Esophagus squamous epithelium (tissue), 5 donors: ENCODE results near the gene R3HCC1L. TPM values are rescaled to one million over a fixed set of nuclear protein-coding genes. Genes with fewer than 3 reads are reported as not detected.
"Not testable (repeated sequence)": the region's sequence is repeated elsewhere in the genome, so short reads cannot be mapped to it uniquely, and the experiment has no call there.

Experiments
- DNase-seq: peaks from one replicate; lab custom pipeline; 2025; lab: John Stamatoyannopoulos, UW
- H3K27ac ChIP-seq, 4 donors: fragments of 200-600 bp; sonication (generic); one replicate each; pipeline ENCODE4 v1.5.1; 2016 to 2019; ENCODE audit warnings: mild to moderate bottlenecking in 1 of 4
- H3K27me3 ChIP-seq, 4 donors: fragments of 200-600 bp; sonication (generic); 1 replicate in 3 of 4; 2 replicates in 1 of 4; pipeline versions ENCODE4 v1.5.1 to v1.6.0; 2017 to 2021; ENCODE audit warnings: antibody characterized with exemption in 1 of 4
- H3K36me3 ChIP-seq, 3 donors: fragments of 200-600 bp; sonication (generic); one replicate each; pipeline ENCODE4 v1.5.1; 2016 to 2019
- H3K4me1 ChIP-seq, 3 donors: fragments of 200-600 bp; sonication (generic); one replicate each; pipeline ENCODE4 v1.5.1; 2017 to 2019
- H3K4me3 ChIP-seq, 4 donors: fragments of 200-600 bp; sonication (generic); 1 replicate in 3 of 4; 2 replicates in 1 of 4; pipeline ENCODE4 v1.5.1; 2016 to 2019; ENCODE audit warnings: mild to moderate bottlenecking in 2 of 4, moderate library complexity in 1 of 4
- H3K9me3 ChIP-seq, 3 donors: fragments of 200-600 bp; sonication (generic); one replicate each; pipeline ENCODE4 v1.5.1; 2016 to 2019
- POLR2A ChIP-seq, 4 donors: fragments of 450-650 bp; IDR thresholded peaks; one replicate each; pipeline ENCODE4 v1.6.1; 2017; ENCODE audit warnings: antibody characterized with exemption in 4 of 4, mild to moderate bottlenecking in 4 of 4, moderate library complexity in 3 of 4
- WGBS, 2 donors: methylation state at CpG; one replicate each; pipeline ENCODE4 v1.1.5; 2018; 5-methylcytosine and 5-hydroxymethylcytosine counted together
- intact Hi-C: fragments of 100-400 bp; cut with DNase I; formaldehyde crosslinking; loops from one replicate; pipeline ENCODE4 v1.15.0; 2022
- total RNA-seq, 4 donors: library from RNA; depleted of rRNA; stranded (reverse); fragments of >200 nt; gene quantifications; one replicate each; pipeline ENCODE4 v1.1.0, GENCODE V29; 2016
- TF ChIP-seq, protein P1 (sequence below), 6 experiments: fragments of 450-650 bp in 4 of 6; fragments of 200-600 bp in 2 of 6; sonication (generic) in 2 of 6; IDR thresholded peaks; one replicate each; pipeline ENCODE4 v1.5.1; 2016 to 2019; ENCODE audit warnings: antibody characterized with exemption in 6 of 6, mild to moderate bottlenecking in 4 of 6, moderate library complexity in 4 of 6
- donor health status: DM: yes; HTN: yes; CAD: no.

The R3HCC1L gene
- total RNA-seq, 4 donors from 2014 or later = 5.5 to 12.5 (median 10.1) TPM

DNA sequence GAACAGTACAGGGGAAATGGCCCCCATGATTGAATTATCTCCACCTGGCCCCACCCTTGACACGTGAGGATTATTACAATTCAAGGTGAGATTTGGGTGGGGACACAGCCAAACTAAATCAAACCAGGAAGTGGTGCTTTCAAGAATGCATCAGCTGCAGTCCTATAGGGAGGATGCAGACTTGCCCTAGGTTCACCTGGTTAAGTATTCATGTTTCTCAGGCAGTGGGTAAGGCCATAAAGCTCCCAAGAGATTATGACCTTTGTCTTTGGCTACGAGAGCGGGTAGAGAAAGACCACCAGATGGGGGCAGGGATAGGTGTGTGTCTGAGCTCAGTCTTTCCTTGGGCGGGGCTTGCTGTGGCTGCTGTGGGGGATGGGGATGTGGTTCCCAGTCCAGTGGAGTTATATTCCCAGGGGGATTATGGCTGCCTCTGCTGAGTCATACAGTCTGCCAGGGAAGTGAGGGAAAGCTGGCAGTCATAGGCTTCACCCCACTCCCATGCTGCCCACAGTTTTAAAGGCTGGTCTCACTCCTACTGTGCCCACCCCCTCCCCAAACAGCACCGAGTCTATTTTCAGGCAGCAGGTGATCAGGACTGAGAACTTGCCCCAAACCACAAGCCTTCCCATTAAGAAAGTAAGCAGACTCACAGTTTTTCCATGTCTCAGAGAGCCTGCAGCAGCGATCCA, 8.4 kb upstream of the R3HCC1L start:
- 69 to 80% methylated on average over 5 of the region's 6 CpGs for WGBS, 2 donors
- no peak for DNase-seq

DNA sequence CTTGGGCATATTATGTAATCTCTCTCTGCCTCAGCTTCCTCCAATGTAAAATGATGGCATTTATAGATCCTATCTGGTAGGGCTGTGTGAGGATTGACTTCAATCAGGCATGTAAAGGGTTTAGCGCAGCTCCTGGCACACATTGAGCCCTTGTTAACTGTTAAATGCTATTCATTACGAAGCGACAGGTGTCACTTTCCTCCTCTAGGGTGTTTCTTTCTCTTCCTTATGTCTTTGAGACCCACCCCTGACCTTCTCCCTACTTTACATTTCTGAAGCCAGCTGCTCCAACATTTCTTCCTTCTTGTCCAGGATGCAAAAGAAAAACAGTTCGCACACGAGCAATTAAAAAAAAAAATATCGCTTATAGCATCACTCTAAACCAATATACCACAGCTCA, 5.7 kb upstream of the R3HCC1L start:
- no peak overlapping the region for H3K27ac ChIP-seq
- H3K27me3 ChIP-seq = peaks cover 0 to 39% (median 0%) of the 10 kb centered on the region in 4 donors
- H3K4me3 ChIP-seq = no peak overlapping the region
- H3K9me3 ChIP-seq = peaks cover 0 to 15% (median 0%) of the 10 kb centered on the region in 3 donors
- intact Hi-C loops = no loop called here
- TF ChIP-seq, protein P1, sequence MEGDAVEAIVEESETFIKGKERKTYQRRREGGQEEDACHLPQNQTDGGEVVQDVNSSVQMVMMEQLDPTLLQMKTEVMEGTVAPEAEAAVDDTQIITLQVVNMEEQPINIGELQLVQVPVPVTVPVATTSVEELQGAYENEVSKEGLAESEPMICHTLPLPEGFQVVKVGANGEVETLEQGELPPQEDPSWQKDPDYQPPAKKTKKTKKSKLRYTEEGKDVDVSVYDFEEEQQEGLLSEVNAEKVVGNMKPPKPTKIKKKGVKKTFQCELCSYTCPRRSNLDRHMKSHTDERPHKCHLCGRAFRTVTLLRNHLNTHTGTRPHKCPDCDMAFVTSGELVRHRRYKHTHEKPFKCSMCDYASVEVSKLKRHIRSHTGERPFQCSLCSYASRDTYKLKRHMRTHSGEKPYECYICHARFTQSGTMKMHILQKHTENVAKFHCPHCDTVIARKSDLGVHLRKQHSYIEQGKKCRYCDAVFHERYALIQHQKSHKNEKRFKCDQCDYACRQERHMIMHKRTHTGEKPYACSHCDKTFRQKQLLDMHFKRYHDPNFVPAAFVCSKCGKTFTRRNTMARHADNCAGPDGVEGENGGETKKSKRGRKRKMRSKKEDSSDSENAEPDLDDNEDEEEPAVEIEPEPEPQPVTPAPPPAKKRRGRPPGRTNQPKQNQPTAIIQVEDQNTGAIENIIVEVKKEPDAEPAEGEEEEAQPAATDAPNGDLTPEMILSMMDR (IDR thresholded peaks at IDR 0.05) = no peak
- TF ChIP-seq POLR2A (IDR thresholded peaks at IDR 0.05) = no peak
- H3K4me1 ChIP-seq = peaks cover 0 to under 1% (median under 1%) of the 10 kb centered on the region in 3 donors
- 75 to 82% methylated on average over 6 of the region's 6 CpGs for WGBS, 2 donors
- no peaks in the 10 kb centered on the region for H3K36me3 ChIP-seq
- no peak for DNase-seq

More for the DNA sequence above, 8.4 kb upstream of the R3HCC1L start:
- H3K27me3 ChIP-seq = peaks cover 0 to 46% (median 0%) of the 10 kb centered on the region in 4 donors
- H3K27ac ChIP-seq = no peak overlapping the region
- H3K9me3 ChIP-seq = peaks cover 0 to 26% (median 0%) of the 10 kb centered on the region in 3 donors
- H3K4me1 ChIP-seq = no peaks in the 10 kb centered on the region
- TF ChIP-seq, protein P1 (IDR thresholded peaks at IDR 0.05) = no peak
- no peak for TF ChIP-seq POLR2A (IDR thresholded peaks at IDR 0.05)
- intact Hi-C loops = no loop called here
- no peak overlapping the region for H3K4me3 ChIP-seq
- H3K36me3 ChIP-seq = no peaks in the 10 kb centered on the region

DNA sequence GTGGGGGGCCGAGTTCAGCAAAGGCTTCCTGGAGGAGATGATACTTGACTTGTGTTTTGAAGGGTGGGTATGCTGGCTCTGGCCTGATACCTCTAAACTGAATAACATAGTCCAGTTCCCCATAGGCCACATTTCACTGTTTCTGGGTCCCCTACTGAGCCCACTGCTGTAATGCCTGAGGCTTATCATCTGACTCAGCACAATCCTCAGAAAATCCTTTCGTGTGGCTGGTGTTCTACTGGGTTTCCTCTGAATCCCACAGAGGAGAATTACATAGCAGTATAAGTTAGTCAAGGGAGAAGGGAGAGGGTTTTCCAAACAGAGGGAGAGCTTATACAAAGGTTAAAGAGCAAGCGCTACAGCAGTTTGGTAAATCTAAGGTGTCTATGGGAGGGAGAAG, 2.8 kb upstream of the R3HCC1L start:
- no peak overlapping the region for H3K27ac ChIP-seq
- intact Hi-C loops = no loop called here
- H3K9me3 ChIP-seq = no peaks in the 10 kb centered on the region
- DNase-seq = no peak
- no peak overlapping the region for H3K4me3 ChIP-seq
- H3K27me3 ChIP-seq = peaks cover 0 to 14% (median 0%) of the 10 kb centered on the region in 4 donors
- 71 to 78% methylated on average over 3 of the region's 3 CpGs for WGBS, 2 donors
- TF ChIP-seq, protein P1 (IDR thresholded peaks at IDR 0.05) = no peak
- no peak for TF ChIP-seq POLR2A (IDR thresholded peaks at IDR 0.05)
- H3K36me3 ChIP-seq = no peaks in the 10 kb centered on the region
- H3K4me1 ChIP-seq = peaks cover 4 to 22% (median 7%) of the 10 kb centered on the region in 3 donors

DNA sequence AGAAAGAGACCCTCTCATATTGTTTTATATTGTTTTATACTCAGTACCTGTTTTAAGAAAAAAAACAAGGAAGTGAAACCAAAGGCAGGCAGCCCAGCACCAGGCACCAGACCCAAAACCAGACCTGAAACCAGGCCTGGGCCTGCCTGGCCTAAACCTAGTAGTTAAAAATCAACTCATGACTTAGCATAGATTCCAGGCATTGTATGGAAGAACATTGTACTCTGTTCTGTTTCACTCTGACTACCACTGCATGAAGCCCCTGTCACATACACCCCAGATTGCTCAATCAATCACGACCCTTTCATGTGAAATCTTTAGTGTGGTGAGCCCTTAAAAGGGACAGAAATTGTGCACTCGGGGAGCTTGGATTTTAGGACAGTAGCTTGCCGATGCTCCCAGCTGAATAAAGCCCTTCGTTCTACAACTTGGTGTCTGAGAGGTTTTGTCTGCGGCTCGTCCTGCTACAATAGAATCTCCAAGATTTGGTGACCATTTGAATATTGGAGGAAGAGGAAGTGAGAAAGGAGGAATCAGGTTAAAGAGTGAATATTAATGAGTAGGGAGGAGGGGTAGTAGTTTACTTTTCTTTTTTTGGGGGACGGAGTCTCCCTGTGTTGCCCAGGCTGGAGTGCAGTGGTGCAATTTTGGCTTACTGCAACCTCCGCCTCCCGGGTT, 1.2 kb upstream of the R3HCC1L start:
- intact Hi-C loops, DNase-seq, H3K36me3 ChIP-seq, H3K9me3 ChIP-seq, H3K27me3 ChIP-seq, H3K4me3 ChIP-seq: not testable (repeated sequence)
- Histone ChIP-seq H3K27ac (peak overlapping the region in 1 of 4 donors; percentile 97), H3K4me1 (peaks cover 4 to 38% (median 7%) of the 10 kb centered on the region in 3 donors)
- WGBS, 2 donors = 85 to 96% methylated on average over 9 of the region's 9 CpGs

DNA sequence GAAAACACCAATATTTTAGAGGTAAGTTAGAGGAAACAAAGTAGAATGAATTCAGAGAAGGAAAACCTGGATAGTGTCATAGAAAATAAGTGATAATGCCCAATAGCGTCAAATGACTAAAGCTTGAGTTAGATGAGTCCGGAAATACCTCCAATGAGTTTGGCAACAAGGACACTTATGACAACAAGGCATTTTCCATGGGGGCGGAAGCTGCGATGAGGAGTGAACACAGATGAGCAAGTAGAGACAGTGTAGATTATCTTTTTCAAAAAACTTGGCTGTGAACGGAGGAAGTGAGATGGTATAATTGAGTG, 383 bp upstream of the R3HCC1L start:
- Histone ChIP-seq H3K4me1 (peaks cover 4 to 43% (median 7%) of the 10 kb centered on the region in 3 donors), H3K4me3 (peak overlapping the region; percentile 89 to 98 (median 90)), H3K36me3 (no peaks in the 10 kb centered on the region), H3K27me3 (no peaks in the 10 kb centered on the region), H3K27ac (peak overlapping the region; percentile 94 to 97 (median 96)), H3K9me3 (no peaks in the 10 kb centered on the region)
- WGBS, 2 donors = 42 to 54% methylated on average over 5 of the region's 5 CpGs
- DNase-seq = no peak
- no peak for TF ChIP-seq POLR2A (IDR thresholded peaks at IDR 0.05)
- intact Hi-C loops = no loop called here
